ENCODE data around the gene CEP170. TPM values are rescaled to one million over a fixed set of nuclear protein-coding genes. Genes with fewer than 3 reads are reported as not detected.

The CEP170 gene
- total RNA-seq, 1 donor from 2014 or later = 30.9 TPM

DNA sequence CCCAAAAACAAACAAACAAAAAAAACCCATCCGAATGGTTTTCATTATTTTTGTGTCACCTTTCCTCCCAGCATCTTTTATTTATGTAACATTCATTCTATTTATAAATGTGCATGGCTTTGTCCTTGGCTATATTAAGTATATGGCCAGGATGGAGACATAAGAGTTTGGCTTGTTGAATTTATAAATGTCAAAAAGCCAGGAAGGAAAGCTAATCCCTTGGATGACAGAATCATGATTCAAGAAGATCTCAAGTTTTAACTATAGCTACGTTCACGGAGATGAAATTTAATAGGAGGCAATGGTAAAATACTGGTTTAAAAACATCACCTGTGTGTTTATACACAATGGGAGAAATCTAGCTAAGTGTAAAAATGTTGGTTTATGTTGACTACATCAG is 5.0 kb downstream of the CEP170 start:
- H3K4me3 ChIP-seq = no peak overlapping the region
- H3K27ac ChIP-seq = no peak overlapping the region
- TF ChIP-seq, protein P1, sequence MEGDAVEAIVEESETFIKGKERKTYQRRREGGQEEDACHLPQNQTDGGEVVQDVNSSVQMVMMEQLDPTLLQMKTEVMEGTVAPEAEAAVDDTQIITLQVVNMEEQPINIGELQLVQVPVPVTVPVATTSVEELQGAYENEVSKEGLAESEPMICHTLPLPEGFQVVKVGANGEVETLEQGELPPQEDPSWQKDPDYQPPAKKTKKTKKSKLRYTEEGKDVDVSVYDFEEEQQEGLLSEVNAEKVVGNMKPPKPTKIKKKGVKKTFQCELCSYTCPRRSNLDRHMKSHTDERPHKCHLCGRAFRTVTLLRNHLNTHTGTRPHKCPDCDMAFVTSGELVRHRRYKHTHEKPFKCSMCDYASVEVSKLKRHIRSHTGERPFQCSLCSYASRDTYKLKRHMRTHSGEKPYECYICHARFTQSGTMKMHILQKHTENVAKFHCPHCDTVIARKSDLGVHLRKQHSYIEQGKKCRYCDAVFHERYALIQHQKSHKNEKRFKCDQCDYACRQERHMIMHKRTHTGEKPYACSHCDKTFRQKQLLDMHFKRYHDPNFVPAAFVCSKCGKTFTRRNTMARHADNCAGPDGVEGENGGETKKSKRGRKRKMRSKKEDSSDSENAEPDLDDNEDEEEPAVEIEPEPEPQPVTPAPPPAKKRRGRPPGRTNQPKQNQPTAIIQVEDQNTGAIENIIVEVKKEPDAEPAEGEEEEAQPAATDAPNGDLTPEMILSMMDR (IDR thresholded peaks at IDR 0.05) = no peak
- DNase-seq (ENCODE audit: low spot score in 2 of 2) = no peak
- intact Hi-C loops (cut with DNase I) = loop anchor here (10.0 kb wide), 1 partner anchor 45 kb away; no protein-coding TSS in a partner anchor
- H3K4me1 ChIP-seq = peaks cover 3 to 16% of the 10 kb centered on the region in 2 donors
- no peaks in the 10 kb centered on the region for H3K27me3 ChIP-seq
- no peaks in the 10 kb centered on the region for H3K9me3 ChIP-seq
- H3K36me3 ChIP-seq = no peaks in the 10 kb centered on the region

DNA sequence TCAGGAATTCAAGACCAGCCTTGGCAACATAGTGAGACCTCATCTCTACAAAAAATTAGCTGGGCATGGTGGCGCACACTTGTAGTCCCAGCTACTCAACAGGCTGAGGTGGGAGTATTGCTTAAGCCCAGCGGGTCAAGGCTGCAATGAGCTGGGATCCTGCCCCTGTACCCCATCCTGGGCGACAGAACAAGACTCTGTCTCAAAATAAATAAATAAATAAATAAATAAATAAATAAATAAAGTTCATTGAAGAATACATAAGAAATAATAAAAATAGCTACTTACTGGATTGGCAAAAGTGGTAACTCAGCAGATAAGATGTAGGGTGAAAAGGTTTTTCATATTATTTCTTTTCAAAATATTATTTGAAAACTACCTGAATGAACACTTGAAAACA is 5.9 kb downstream of the CEP170 start:
- Histone ChIP-seq H3K27ac (no peak overlapping the region), H3K4me3 (no peak overlapping the region), H3K36me3 (no peaks in the 10 kb centered on the region), H3K4me1 (peaks cover 3 to 20% of the 10 kb centered on the region in 2 donors), H3K9me3 (no peaks in the 10 kb centered on the region), H3K27me3 (no peaks in the 10 kb centered on the region)
- TF ChIP-seq, protein P1 (IDR thresholded peaks at IDR 0.05) = no peak
- DNase-seq (ENCODE audit: low spot score in 2 of 2) = no peak
- intact Hi-C loops (cut with DNase I) = no loop called here

DNA sequence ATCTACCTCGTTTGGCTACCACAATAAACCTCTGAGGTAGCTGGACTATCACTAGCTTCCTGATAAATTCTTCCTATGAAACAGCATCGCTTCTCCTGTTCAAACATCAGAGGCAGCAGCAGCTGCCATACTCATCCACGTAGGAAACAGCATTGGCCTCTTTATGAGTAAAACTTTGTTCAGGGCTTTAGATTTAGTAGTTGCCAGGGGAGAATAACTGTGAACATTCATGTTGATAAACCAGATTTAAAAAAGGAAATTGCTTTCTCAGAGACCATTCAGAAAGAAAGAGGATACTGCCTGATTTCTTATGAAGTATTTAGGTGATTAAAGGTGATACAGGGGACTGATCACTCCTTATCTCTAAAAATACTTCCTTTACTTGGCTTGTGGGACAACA is 7.2 kb downstream of the CEP170 start:
- peaks cover 0 to 20% of the 10 kb centered on the region in 2 donors for H3K4me1 ChIP-seq
- intact Hi-C loops (cut with DNase I) = no loop called here
- no peaks in the 10 kb centered on the region for H3K36me3 ChIP-seq
- DNase-seq (ENCODE audit: low spot score in 2 of 2) = no peak
- H3K27ac ChIP-seq = peak overlapping the region; percentile 36 to 52
- TF ChIP-seq, protein P1 (IDR thresholded peaks at IDR 0.05) = no peak
- no peak overlapping the region for H3K4me3 ChIP-seq
- H3K9me3 ChIP-seq = no peaks in the 10 kb centered on the region
- no peaks in the 10 kb centered on the region for H3K27me3 ChIP-seq

DNA sequence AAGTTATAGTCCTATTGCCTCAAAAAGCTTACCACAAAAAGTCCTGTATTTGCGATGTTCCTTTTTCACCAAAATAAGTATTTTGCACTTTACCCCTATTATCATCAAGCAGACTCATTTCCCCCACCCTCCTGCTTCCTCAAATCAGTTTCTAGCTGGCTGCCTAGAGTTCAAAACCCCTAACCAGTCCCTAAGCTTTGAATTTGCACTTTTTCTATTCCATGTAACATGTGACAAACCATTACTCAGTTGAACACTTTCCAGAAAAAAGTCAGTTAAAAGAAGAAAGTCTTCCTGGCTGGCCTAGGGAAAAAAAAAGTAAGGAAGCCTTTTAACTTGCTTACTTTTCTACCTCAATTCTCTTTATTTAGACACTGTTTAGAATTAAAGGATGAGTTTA is 8.2 kb downstream of the CEP170 start:
- no peaks in the 10 kb centered on the region for H3K9me3 ChIP-seq
- no peak for DNase-seq (ENCODE audit: low spot score in 2 of 2)
- H3K27ac ChIP-seq = peak overlapping the region; percentile 36 to 52
- TF ChIP-seq, protein P1 (IDR thresholded peaks at IDR 0.05) = no peak
- H3K36me3 ChIP-seq = no peaks in the 10 kb centered on the region
- no peaks in the 10 kb centered on the region for H3K27me3 ChIP-seq
- H3K4me3 ChIP-seq = no peak overlapping the region
- peaks cover 0 to 18% of the 10 kb centered on the region in 2 donors for H3K4me1 ChIP-seq
- intact Hi-C loops (cut with DNase I) = no loop called here

GRCh38 chr1:243244432-243244841 is 10.6 kb downstream of the CEP170 start:
- Histone ChIP-seq H3K4me1 (peaks cover 0 to 11% of the 10 kb centered on the region in 2 donors), H3K36me3 (no peaks in the 10 kb centered on the region), H3K27ac (no peak overlapping the region), H3K27me3 (no peaks in the 10 kb centered on the region), H3K9me3 (no peaks in the 10 kb centered on the region), H3K4me3 (no peak overlapping the region)
- TF ChIP-seq, protein P1 (IDR thresholded peaks at IDR 0.05) = no peak
- intact Hi-C loops (cut with DNase I) = no loop called here
- DNase-seq (ENCODE audit: low spot score in 2 of 2) = no peak

Measured in ascending aorta (tissue), 2 donors.